ENCODE results near the gene BMPR1B.

Gene BMPR1B

GRCh38 chr4:95013236-95013635 lies 255.5 kb downstream of the BMPR1B start:
- Histone ChIP-seq H3K27ac (ENCODE audit: low read depth, low read length) (no peak overlapping the region), H3K27me3 (ENCODE audit: control insufficient read depth, low read length) (no peaks in the 10 kb centered on the region), H3F3A (ENCODE audit: control insufficient read depth, insufficient read depth) (no peaks in the 10 kb centered on the region), H3K9me3 (ENCODE audit: control insufficient read depth, insufficient read depth, low read length) (no peaks in the 10 kb centered on the region), H4K20me1 (ENCODE audit: control insufficient read depth, insufficient read depth, low read depth, low read length) (no peaks in the 10 kb centered on the region), H3K36me3 (ENCODE audit: control insufficient read depth, low read length) (no peaks in the 10 kb centered on the region), H3K79me2 (ENCODE audit: control insufficient read depth, low read length) (no peaks in the 10 kb centered on the region), H3K4me1 (ENCODE audit: control insufficient read depth, low read length) (no peaks in the 10 kb centered on the region), H3K4me3 (ENCODE audit: low read length) (no peak overlapping the region), H3K9me2 (replicated peaks; ENCODE audit: control insufficient read depth, low read length) (no peaks in the 10 kb centered on the region), H3K4me2 (ENCODE audit: low read length) (no peak overlapping the region)
- TF ChIP-seq CTCF (IDR thresholded peaks at IDR 0.05; ENCODE audit: low read depth, low read length, poor library complexity, severe bottlenecking): no peak
- no peak for TF ChIP-seq EZH2phosphoT487 (IDR thresholded peaks at IDR 0.05; ENCODE audit: borderline replicate concordance, low read length)

- Histone ChIP-seq H3K4me3 (ENCODE audit: low read length) (no peak overlapping the region), H3F3A (ENCODE audit: control insufficient read depth, insufficient read depth) (no peaks in the 10 kb centered on the region), H3K27me3 (ENCODE audit: control insufficient read depth, low read length) (no peaks in the 10 kb centered on the region), H3K36me3 (ENCODE audit: control insufficient read depth, low read length) (no peaks in the 10 kb centered on the region), H3K4me1 (ENCODE audit: control insufficient read depth, low read length) (no peaks in the 10 kb centered on the region), H3K9me2 (replicated peaks; ENCODE audit: control insufficient read depth, low read length) (no peaks in the 10 kb centered on the region), H4K20me1 (ENCODE audit: control insufficient read depth, insufficient read depth, low read depth, low read length) (no peaks in the 10 kb centered on the region), H3K27ac (ENCODE audit: low read depth, low read length) (no peak overlapping the region), H3K4me2 (ENCODE audit: low read length) (no peak overlapping the region), H3K79me2 (ENCODE audit: control insufficient read depth, low read length) (no peaks in the 10 kb centered on the region), H3K9me3 (ENCODE audit: control insufficient read depth, insufficient read depth, low read length) (no peaks in the 10 kb centered on the region)
- no peak for TF ChIP-seq CTCF (IDR thresholded peaks at IDR 0.05; ENCODE audit: low read depth, low read length, poor library complexity, severe bottlenecking)
- no peak for TF ChIP-seq EZH2phosphoT487 (IDR thresholded peaks at IDR 0.05; ENCODE audit: borderline replicate concordance, low read length)
These were observed 256.3 kb downstream of the BMPR1B start for GRCh38 chr4:95014068-95014467.

GRCh38 chr4:95017305-95018064 lies 259.7 kb downstream of the BMPR1B start:
- no peaks in the 10 kb centered on the region for H3K9me3 ChIP-seq (ENCODE audit: control insufficient read depth, insufficient read depth, low read length)
- H3K4me2 ChIP-seq (ENCODE audit: low read length): no peak overlapping the region
- no peaks in the 10 kb centered on the region for H3K36me3 ChIP-seq (ENCODE audit: control insufficient read depth, low read length)
- no peaks in the 10 kb centered on the region for H3K27me3 ChIP-seq (ENCODE audit: control insufficient read depth, low read length)
- no peaks in the 10 kb centered on the region for H3K4me1 ChIP-seq (ENCODE audit: control insufficient read depth, low read length)
- H3K27ac ChIP-seq (ENCODE audit: low read depth, low read length): no peak overlapping the region
- no peak for TF ChIP-seq EZH2phosphoT487 (IDR thresholded peaks at IDR 0.05; ENCODE audit: borderline replicate concordance, low read length)
- no peak for TF ChIP-seq CTCF (IDR thresholded peaks at IDR 0.05; ENCODE audit: low read depth, low read length, poor library complexity, severe bottlenecking)
- H3F3A ChIP-seq (ENCODE audit: control insufficient read depth, insufficient read depth): no peaks in the 10 kb centered on the region
- no peaks in the 10 kb centered on the region for H4K20me1 ChIP-seq (ENCODE audit: control insufficient read depth, insufficient read depth, low read depth, low read length)
- no peaks in the 10 kb centered on the region for H3K79me2 ChIP-seq (ENCODE audit: control insufficient read depth, low read length)
- H3K4me3 ChIP-seq (ENCODE audit: low read length): no peak overlapping the region
- H3K9me2 ChIP-seq (replicated peaks; ENCODE audit: control insufficient read depth, low read length): no peaks in the 10 kb centered on the region

Data from DOHH2 (cell line).